Esophagus squamous epithelium (tissue), 4 donors: ENCODE results near the gene CYP21A2.
"Not testable (repeated sequence)": the region's sequence is repeated elsewhere in the genome, so short reads cannot be mapped to it uniquely, and the experiment has no call there.

Source experiments
- CTCF ChIP-seq, 6 experiments: fragments of 450-650 bp in 4 of 6; fragments of 200-600 bp in 2 of 6; sonication (generic) in 2 of 6; IDR thresholded peaks; one replicate each; pipeline ENCODE4 v1.5.1; 2016 to 2019; ENCODE audit warnings: antibody characterized with exemption in 6 of 6, mild to moderate bottlenecking in 4 of 6, moderate library complexity in 4 of 6
- POLR2A ChIP-seq, 4 donors: fragments of 450-650 bp; IDR thresholded peaks; one replicate each; pipeline ENCODE4 v1.6.1; 2017; ENCODE audit warnings: antibody characterized with exemption in 4 of 4, mild to moderate bottlenecking in 4 of 4, moderate library complexity in 3 of 4

- not testable (repeated sequence) for TF ChIP-seq CTCF, POLR2A (IDR thresholded peaks at IDR 0.05)
Measured at GRCh38 chr6:32067521-32067920, 29.3 kb downstream of the CYP21A2 start.
